Measurements from ENCODE around the gene ADAMTS10. TPM values are rescaled to one million over a fixed set of nuclear protein-coding genes. Genes with fewer than 3 reads are reported as not detected.
A peak's percentile ranks its signal among the peaks of the same experiment; 100 is the strongest.

ADAMTS10 gene
- total RNA-seq, 1 donor from 2014 or later, result 5.0 TPM

DNA sequence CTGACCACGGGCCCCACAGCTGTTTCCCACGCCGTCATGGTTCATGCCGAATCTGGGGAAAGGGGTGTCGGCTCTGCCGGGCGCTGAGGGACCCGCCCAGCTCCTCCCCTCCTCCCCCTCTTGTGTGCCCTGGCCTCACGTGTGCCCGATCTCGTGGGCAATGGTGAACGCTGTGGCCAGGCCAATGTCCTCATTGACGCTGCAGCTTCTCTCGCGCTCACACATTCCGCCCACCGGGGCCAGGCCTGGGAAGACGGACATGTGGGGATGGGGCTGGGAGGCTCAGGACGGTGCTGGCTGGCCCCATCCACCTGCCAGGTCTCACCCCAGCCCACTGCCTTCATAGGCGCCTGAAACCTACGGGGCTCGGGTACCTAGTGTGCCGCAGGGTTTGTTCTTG is 14.3 kb downstream of the ADAMTS10 start:
- H3K36me3 ChIP-seq (ENCODE audit: control insufficient read depth, insufficient read depth, low read length), result no peaks in the 10 kb centered on the region
- H3K27me3 ChIP-seq (ENCODE audit: control insufficient read depth, insufficient read depth, low read length), result peaks cover 14% of the 10 kb centered on the region
- DNase-seq (ENCODE audit: low read depth), result no peak
- H3K4me3 ChIP-seq (ENCODE audit: low read depth, low read length), result no peak overlapping the region
- TF ChIP-seq, protein P1, sequence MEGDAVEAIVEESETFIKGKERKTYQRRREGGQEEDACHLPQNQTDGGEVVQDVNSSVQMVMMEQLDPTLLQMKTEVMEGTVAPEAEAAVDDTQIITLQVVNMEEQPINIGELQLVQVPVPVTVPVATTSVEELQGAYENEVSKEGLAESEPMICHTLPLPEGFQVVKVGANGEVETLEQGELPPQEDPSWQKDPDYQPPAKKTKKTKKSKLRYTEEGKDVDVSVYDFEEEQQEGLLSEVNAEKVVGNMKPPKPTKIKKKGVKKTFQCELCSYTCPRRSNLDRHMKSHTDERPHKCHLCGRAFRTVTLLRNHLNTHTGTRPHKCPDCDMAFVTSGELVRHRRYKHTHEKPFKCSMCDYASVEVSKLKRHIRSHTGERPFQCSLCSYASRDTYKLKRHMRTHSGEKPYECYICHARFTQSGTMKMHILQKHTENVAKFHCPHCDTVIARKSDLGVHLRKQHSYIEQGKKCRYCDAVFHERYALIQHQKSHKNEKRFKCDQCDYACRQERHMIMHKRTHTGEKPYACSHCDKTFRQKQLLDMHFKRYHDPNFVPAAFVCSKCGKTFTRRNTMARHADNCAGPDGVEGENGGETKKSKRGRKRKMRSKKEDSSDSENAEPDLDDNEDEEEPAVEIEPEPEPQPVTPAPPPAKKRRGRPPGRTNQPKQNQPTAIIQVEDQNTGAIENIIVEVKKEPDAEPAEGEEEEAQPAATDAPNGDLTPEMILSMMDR (IDR thresholded peaks at IDR 0.05; ENCODE audit: insufficient read depth, low read length, poor library complexity, severe bottlenecking), result no peak

GRCh38 chr19:8595651-8596050 is 14.9 kb downstream of the ADAMTS10 start:
- no peaks in the 10 kb centered on the region for H3K36me3 ChIP-seq (ENCODE audit: control insufficient read depth, insufficient read depth, low read length)
- H3K4me3 ChIP-seq (ENCODE audit: low read depth, low read length), result no peak overlapping the region
- no peak for DNase-seq (ENCODE audit: low read depth)
- peaks cover 18% of the 10 kb centered on the region for H3K27me3 ChIP-seq (ENCODE audit: control insufficient read depth, insufficient read depth, low read length)
- TF ChIP-seq, protein P1 (IDR thresholded peaks at IDR 0.05; ENCODE audit: insufficient read depth, low read length, poor library complexity, severe bottlenecking), result no peak

GRCh38 chr19:8593931-8594330 is 16.6 kb downstream of the ADAMTS10 start:
- TF ChIP-seq, protein P1 (IDR thresholded peaks at IDR 0.05; ENCODE audit: insufficient read depth, low read length, poor library complexity, severe bottlenecking), result no peak
- no peak overlapping the region for H3K4me3 ChIP-seq (ENCODE audit: low read depth, low read length)
- no peaks in the 10 kb centered on the region for H3K36me3 ChIP-seq (ENCODE audit: control insufficient read depth, insufficient read depth, low read length)
- no peak for DNase-seq (ENCODE audit: low read depth)
- H3K27me3 ChIP-seq (ENCODE audit: control insufficient read depth, insufficient read depth, low read length), result peaks cover 29% of the 10 kb centered on the region

- DNase-seq (ENCODE audit: low read depth), result peak; percentile 44
- H3K27me3 ChIP-seq (ENCODE audit: control insufficient read depth, insufficient read depth, low read length), result peaks cover 29% of the 10 kb centered on the region
- no peaks in the 10 kb centered on the region for H3K36me3 ChIP-seq (ENCODE audit: control insufficient read depth, insufficient read depth, low read length)
- H3K4me3 ChIP-seq (ENCODE audit: low read depth, low read length), result peak overlapping the region; percentile 21
- TF ChIP-seq, protein P1 (IDR thresholded peaks at IDR 0.05; ENCODE audit: insufficient read depth, low read length, poor library complexity, severe bottlenecking), result no peak
These were observed 18.1 kb downstream of the ADAMTS10 start for GRCh38 chr19:8592231-8593009.

GRCh38 chr19:8589177-8589714 is 21.3 kb downstream of the ADAMTS10 start:
- Histone ChIP-seq H3K4me3 (ENCODE audit: low read depth, low read length) (no peak overlapping the region), H3K36me3 (ENCODE audit: control insufficient read depth, insufficient read depth, low read length) (no peaks in the 10 kb centered on the region), H3K27me3 (ENCODE audit: control insufficient read depth, insufficient read depth, low read length) (peaks cover 37% of the 10 kb centered on the region)
- DNase-seq (ENCODE audit: low read depth), result no peak
- TF ChIP-seq, protein P1 (IDR thresholded peaks at IDR 0.05; ENCODE audit: insufficient read depth, low read length, poor library complexity, severe bottlenecking), result no peak

Measured in kidney epithelial cell (primary cell).